HCT116 (cell line): Measurements from ENCODE around the gene RASSF9. TPM values are rescaled to one million over a fixed set of nuclear protein-coding genes. Genes with fewer than 3 reads are reported as not detected.

ENCODE experiments used
- ATAC-seq: fragments of 200-7000 bp; cut with Tn5 transposase; 2 replicates; pipeline ENCODE4 v1.9.1; 2020; ENCODE audit warnings: mild to moderate bottlenecking, moderate library complexity
- BruUV-seq: library from RNA; stranded (reverse); fragments of 400-500 nt; replicated peaks from 2 replicates; lab custom pipeline; 2021; lab: Mats Ljungman, UMichigan
- CTCF ChIA-PET: fragments of 300-600 bp; sonication (Branson Sonifier 250); formaldehyde crosslinking; loops from one replicate; lab custom pipeline; 2021; ENCODE audit warnings: antibody characterized with exemption; lab: Charles Lee
- POLR2A ChIA-PET: fragments of 300-600, 350-600 bp; sonication (Branson Sonifier 250); formaldehyde crosslinking; loops from one replicate; lab custom pipeline; 2021; ENCODE audit warnings: antibody characterized with exemption; lab: Charles Lee
- RAD21 ChIA-PET, 2 experiments: fragments of 300-600 bp; sonication (Branson Sonifier 250); formaldehyde crosslinking; loops; one replicate each; lab custom pipeline; 2023; ENCODE audit warnings: low total read pairs in 2 of 2; ENCODE audit not compliant: uncharacterized antibody in 2 of 2, unreplicated experiment in 2 of 2, low non-redundant PET in 1 of 2; lab: Charles Lee
- DNase-seq: peaks from one replicate; pipeline ENCODE4 v3.0.0-alpha.2; 2010; ENCODE audit warnings: low read depth, low spot score
- H2AFZ ChIP-seq: fragments of 200-600 bp; shearing (Covaris generic), sonication (generic); 2 replicates; pipeline ENCODE4 v1.6.1; 2017; ENCODE audit warnings: low read depth, mixed run types, mixed read lengths, antibody characterized with exemption, low read length; ENCODE audit not compliant: poor library complexity, severe bottlenecking
- H3K27ac ChIP-seq: 2 replicates; pipeline ENCODE4 v1.5.1; 2012; ENCODE audit warnings: low read depth, low read length
- H3K27me3 ChIP-seq: fragments of 200-600 bp; sonication (generic); 2 replicates; pipeline ENCODE4 v1.6.1; 2016; ENCODE audit warnings: mixed run types, low read length, mixed read lengths; ENCODE audit not compliant: insufficient read depth
- H3K36me3 ChIP-seq, 2 experiments: fragments of 200-500 bp in 1 of 2; fragments of 200-600 bp in 1 of 2; sonication (Bioruptor generic) in 1 of 2; sonication (generic) in 1 of 2; 2 replicates each; pipeline versions ENCODE4 v1.5.1 to v1.6.1; 2014 to 2016; ENCODE audit warnings: low read length in 2 of 2, inconsistent platforms in 1 of 2, mixed read lengths in 1 of 2, mixed run types in 1 of 2; ENCODE audit not compliant: insufficient read depth in 2 of 2, control insufficient read depth in 1 of 2
- H3K4me1 ChIP-seq, 2 experiments: fragments of 200-600 bp in 1 of 2; sonication (generic) in 1 of 2; 2 replicates each; pipeline versions ENCODE4 v1.5.1 to v1.6.1; 2012 to 2017; ENCODE audit warnings: low read length in 2 of 2, inconsistent platforms in 1 of 2, mild to moderate bottlenecking in 1 of 2, mixed read lengths in 1 of 2, mixed run types in 1 of 2, moderate library complexity in 1 of 2; ENCODE audit not compliant: insufficient read depth in 2 of 2, control insufficient read depth in 1 of 2
- H3K4me2 ChIP-seq: fragments of 200-600 bp; sonication (generic); 2 replicates; pipeline ENCODE4 v1.6.1; 2017; ENCODE audit warnings: mixed run types, low read length, mixed read lengths
- H3K4me3 ChIP-seq, 2 experiments: fragments of 200-600 bp in 1 of 2; sonication (generic) in 1 of 2; replicated peaks in 1 of 2; 2 replicates each; pipeline ENCODE4 v1.5.1; 2011 to 2016; ENCODE audit warnings: low read length in 2 of 2, control low read depth in 1 of 2, low read depth in 1 of 2, mild to moderate bottlenecking in 1 of 2, mixed read lengths in 1 of 2, mixed run types in 1 of 2
- H3K79me2 ChIP-seq: fragments of 200-600 bp; sonication (generic); 2 replicates; pipeline ENCODE4 v1.6.1; 2017; ENCODE audit warnings: mild to moderate bottlenecking, mixed run types, low read length, moderate library complexity, mixed read lengths; ENCODE audit not compliant: insufficient read depth
- H3K9ac ChIP-seq: fragments of 200-600 bp; sonication (generic); 2 replicates; pipeline ENCODE4 v1.6.1; 2016; ENCODE audit warnings: low read length, mixed read lengths
- H3K9me2 ChIP-seq: fragments of 200-600 bp; sonication (generic), shearing (Covaris generic); 2 replicates; pipeline ENCODE4 v1.6.1; 2017; ENCODE audit warnings: mixed run types, mild to moderate bottlenecking, moderate library complexity; ENCODE audit not compliant: insufficient read depth
- H3K9me3 ChIP-seq, 2 experiments: fragments of 200-500 bp in 1 of 2; fragments of 200-600 bp in 1 of 2; sonication (Bioruptor generic) in 1 of 2; sonication (generic) in 1 of 2; 2 replicates each; pipeline ENCODE4 v1.6.1; 2014 to 2017; ENCODE audit warnings: low read length in 2 of 2, mixed read lengths in 2 of 2, inconsistent platforms in 1 of 2, low read depth in 1 of 2, mild to moderate bottlenecking in 1 of 2, mixed run types in 1 of 2, moderate library complexity in 1 of 2; ENCODE audit not compliant: control insufficient read depth in 1 of 2, insufficient read depth in 1 of 2
- H4K20me1 ChIP-seq: fragments of 200-600 bp; sonication (generic), shearing (Covaris generic); 2 replicates; pipeline ENCODE4 v1.6.1; 2017; ENCODE audit warnings: mixed run types, mild to moderate bottlenecking, moderate library complexity; ENCODE audit not compliant: insufficient read depth
- CBX3 ChIP-seq: IDR thresholded peaks from 2 replicates; pipeline ENCODE4 v1.6.1; 2012; ENCODE audit warnings: low read depth
- CEBPB ChIP-seq: IDR thresholded peaks from 2 replicates; pipeline ENCODE4 v1.6.1; 2012; ENCODE audit warnings: low read depth
- ELF1 ChIP-seq: IDR thresholded peaks from 2 replicates; pipeline ENCODE4 v1.6.1; 2012; ENCODE audit warnings: low read depth, borderline replicate concordance
- EZH2 ChIP-seq: fragments of 200-600 bp; sonication (generic); IDR thresholded peaks from 2 replicates; pipeline ENCODE4 v1.6.1; 2017; ENCODE audit warnings: antibody characterized with exemption, mixed run types
- EZH2phosphoT487 ChIP-seq: fragments of 200-600 bp; IDR thresholded peaks from 2 replicates; pipeline ENCODE4 v1.6.1; 2018; ENCODE audit warnings: antibody characterized with exemption, borderline replicate concordance
- FOSL1 ChIP-seq: IDR thresholded peaks from 2 replicates; pipeline ENCODE4 v1.6.1; 2012; ENCODE audit warnings: low read depth
- JUND ChIP-seq: IDR thresholded peaks from 2 replicates; pipeline ENCODE4 v1.6.1; 2012
- SIN3A ChIP-seq: IDR thresholded peaks from 2 replicates; pipeline ENCODE4 v1.6.1; 2012; ENCODE audit warnings: low read depth
- SP1 ChIP-seq: IDR thresholded peaks from 2 replicates; pipeline ENCODE4 v1.6.1; 2012; ENCODE audit warnings: low read depth
- SRF ChIP-seq: IDR thresholded peaks from 2 replicates; pipeline ENCODE4 v1.6.1; 2012; ENCODE audit warnings: low read depth
- TCF7L2 ChIP-seq: IDR thresholded peaks from 2 replicates; pipeline ENCODE4 v1.7.0; 2011; ENCODE audit warnings: borderline replicate concordance, inconsistent platforms; ENCODE audit not compliant: insufficient read depth, insufficient read length; ENCODE audit errors: extremely low read depth
- YY1 ChIP-seq: IDR thresholded peaks from 2 replicates; pipeline ENCODE4 v1.6.1; 2011; ENCODE audit warnings: low read length, low read depth, moderate library complexity, mild to moderate bottlenecking; ENCODE audit not compliant: insufficient replicate concordance; ENCODE audit errors: extremely low read depth
- ZFX ChIP-seq: fragments of 450-650 bp; IDR thresholded peaks from 2 replicates; pipeline ENCODE4 v1.6.1; 2017
- ZNF274 ChIP-seq: fragments of 200-500 bp; sonication (Bioruptor generic); IDR thresholded peaks from 2 replicates; pipeline ENCODE4 v1.6.1; 2014; ENCODE audit warnings: mild to moderate bottlenecking, low read depth, low read length, inconsistent platforms
- intact Hi-C: fragments of 100-400 bp; cut with micrococcal nuclease; formaldehyde crosslinking; loops from 2 replicates; pipeline ENCODE4 v1.10.0; 2022
- total RNA-seq: library from RNA; stranded (reverse); gene quantifications from one replicate; pipeline ENCODE4 v1.2.1, GENCODE V29; 2021; ENCODE audit not compliant: unreplicated experiment
- TF ChIP-seq, protein P1 (sequence below), 3 experiments: fragments of 200-600 bp in 1 of 3; sonication (generic) in 1 of 3; IDR thresholded peaks in 2 of 3; conservative IDR thresholded peaks in 1 of 3; 2 replicates each; pipeline ENCODE4 v1.5.1; 2012 to 2017; ENCODE audit warnings: low read depth in 2 of 3, low read length in 2 of 3, antibody characterized with exemption in 1 of 3, borderline replicate concordance in 1 of 3, control low read depth in 1 of 3, mild to moderate bottlenecking in 1 of 3, mixed read lengths in 1 of 3, mixed run types in 1 of 3, moderate library complexity in 1 of 3; ENCODE audit not compliant: insufficient read depth in 1 of 3
- TF ChIP-seq, protein P2 (sequence below): IDR thresholded peaks from 2 replicates; pipeline ENCODE4 v1.6.1; 2012
- TF ChIP-seq, protein P3 (sequence below): IDR thresholded peaks from 2 replicates; pipeline ENCODE4 v1.6.1; 2011; ENCODE audit warnings: mild to moderate bottlenecking, low read length, moderate library complexity; ENCODE audit not compliant: insufficient replicate concordance; ENCODE audit errors: extremely low read depth

The RASSF9 gene
- total RNA-seq, 1 experiment from 2014 or later = not detected

DNA sequence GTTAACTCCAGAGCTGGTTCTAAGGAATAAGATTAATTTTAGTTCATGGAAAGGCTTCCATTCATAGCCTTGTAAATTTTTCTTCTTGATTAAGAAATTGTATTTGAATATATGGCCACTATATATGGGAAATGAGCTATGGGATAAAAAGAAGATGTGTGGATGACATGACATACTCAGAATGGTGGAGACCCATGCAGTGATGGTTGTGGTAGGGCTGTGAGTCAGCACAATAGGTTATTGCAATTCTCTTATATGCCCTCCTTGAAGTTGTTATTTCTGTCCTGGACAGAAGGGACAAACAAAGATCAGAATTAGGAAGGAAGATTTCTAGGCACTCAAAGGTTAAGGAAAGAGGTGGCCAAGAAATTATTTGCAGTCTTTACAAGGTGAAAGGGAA is 21.5 kb downstream of the RASSF9 start:
- ATAC-seq (no peak), DNase-seq (no peak)
- H3K9me3 ChIP-seq = no peaks in the 10 kb centered on the region
- no peaks in the 10 kb centered on the region for H3K4me1 ChIP-seq
- no peaks in the 10 kb centered on the region for H4K20me1 ChIP-seq
- no peaks in the 10 kb centered on the region for H3K9me2 ChIP-seq
- intact Hi-C loops = no loop called here
- no peak overlapping the region for H2AFZ ChIP-seq
- no peaks in the 10 kb centered on the region for H3K27me3 ChIP-seq
- no peak overlapping the region for H3K4me3 ChIP-seq
- ChIA-PET RAD21 (no interaction called here), CTCF (no interaction called here), POLR2A (no interaction called here)
- H3K27ac ChIP-seq = no peak overlapping the region
- TF ChIP-seq ELF1 (no peak), FOSL1 (no peak), CEBPB (no peak), CBX3 (no peak), TCF7L2 (no peak), SIN3A (no peak), EZH2phosphoT487 (no peak), ZFX (no peak), EZH2 (no peak), SRF (no peak), JUND (no peak), SP1 (no peak), ZNF274 (no peak), YY1 (no peak)
- TF ChIP-seq, protein P1, sequence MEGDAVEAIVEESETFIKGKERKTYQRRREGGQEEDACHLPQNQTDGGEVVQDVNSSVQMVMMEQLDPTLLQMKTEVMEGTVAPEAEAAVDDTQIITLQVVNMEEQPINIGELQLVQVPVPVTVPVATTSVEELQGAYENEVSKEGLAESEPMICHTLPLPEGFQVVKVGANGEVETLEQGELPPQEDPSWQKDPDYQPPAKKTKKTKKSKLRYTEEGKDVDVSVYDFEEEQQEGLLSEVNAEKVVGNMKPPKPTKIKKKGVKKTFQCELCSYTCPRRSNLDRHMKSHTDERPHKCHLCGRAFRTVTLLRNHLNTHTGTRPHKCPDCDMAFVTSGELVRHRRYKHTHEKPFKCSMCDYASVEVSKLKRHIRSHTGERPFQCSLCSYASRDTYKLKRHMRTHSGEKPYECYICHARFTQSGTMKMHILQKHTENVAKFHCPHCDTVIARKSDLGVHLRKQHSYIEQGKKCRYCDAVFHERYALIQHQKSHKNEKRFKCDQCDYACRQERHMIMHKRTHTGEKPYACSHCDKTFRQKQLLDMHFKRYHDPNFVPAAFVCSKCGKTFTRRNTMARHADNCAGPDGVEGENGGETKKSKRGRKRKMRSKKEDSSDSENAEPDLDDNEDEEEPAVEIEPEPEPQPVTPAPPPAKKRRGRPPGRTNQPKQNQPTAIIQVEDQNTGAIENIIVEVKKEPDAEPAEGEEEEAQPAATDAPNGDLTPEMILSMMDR (IDR thresholded peaks at IDR 0.05 in 2 of 3, conservative IDR thresholded peaks at IDR 0.05 in 1 of 3; ENCODE audit: borderline replicate concordance in 1 of 3, insufficient read depth in 1 of 3, low read depth in 2 of 3, low read length in 2 of 3) = no peak
- TF ChIP-seq, protein P2, sequence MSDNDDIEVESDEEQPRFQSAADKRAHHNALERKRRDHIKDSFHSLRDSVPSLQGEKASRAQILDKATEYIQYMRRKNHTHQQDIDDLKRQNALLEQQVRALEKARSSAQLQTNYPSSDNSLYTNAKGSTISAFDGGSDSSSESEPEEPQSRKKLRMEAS = no peak
- TF ChIP-seq, protein P3, sequence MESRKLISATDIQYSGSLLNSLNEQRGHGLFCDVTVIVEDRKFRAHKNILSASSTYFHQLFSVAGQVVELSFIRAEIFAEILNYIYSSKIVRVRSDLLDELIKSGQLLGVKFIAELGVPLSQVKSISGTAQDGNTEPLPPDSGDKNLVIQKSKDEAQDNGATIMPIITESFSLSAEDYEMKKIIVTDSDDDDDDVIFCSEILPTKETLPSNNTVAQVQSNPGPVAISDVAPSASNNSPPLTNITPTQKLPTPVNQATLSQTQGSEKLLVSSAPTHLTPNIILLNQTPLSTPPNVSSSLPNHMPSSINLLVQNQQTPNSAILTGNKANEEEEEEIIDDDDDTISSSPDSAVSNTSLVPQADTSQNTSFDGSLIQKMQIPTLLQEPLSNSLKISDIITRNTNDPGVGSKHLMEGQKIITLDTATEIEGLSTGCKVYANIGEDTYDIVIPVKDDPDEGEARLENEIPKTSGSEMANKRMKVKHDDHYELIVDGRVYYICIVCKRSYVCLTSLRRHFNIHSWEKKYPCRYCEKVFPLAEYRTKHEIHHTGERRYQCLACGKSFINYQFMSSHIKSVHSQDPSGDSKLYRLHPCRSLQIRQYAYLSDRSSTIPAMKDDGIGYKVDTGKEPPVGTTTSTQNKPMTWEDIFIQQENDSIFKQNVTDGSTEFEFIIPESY = no peak
- no peaks in the 10 kb centered on the region for H3K36me3 ChIP-seq
- H3K79me2 ChIP-seq = no peaks in the 10 kb centered on the region
- H3K4me2 ChIP-seq = no peak overlapping the region
- no peak overlapping the region for H3K9ac ChIP-seq
- BruUV-seq = no TSS peak
